ENCODE measurements around the gene ZNRF1.

DNA sequence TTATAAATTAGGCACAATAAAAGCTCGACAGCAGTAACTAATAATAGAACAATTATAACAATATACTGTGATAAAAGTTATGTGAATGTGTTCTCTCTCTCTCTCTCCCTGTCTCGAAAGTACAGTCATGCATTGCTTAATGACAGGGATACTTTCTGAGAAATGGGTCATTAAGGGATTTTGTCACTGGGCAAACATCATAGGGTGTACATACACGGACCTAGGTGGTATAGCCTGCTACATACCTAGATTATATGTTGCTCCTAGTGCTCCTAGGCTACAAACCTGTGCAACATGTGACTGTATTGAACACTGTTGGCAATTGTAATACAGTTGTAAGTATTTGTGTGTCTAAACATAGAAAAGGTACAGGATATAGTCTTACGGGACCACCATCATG is 6.9 kb downstream of the ZNRF1 start:
- TF ChIP-seq IKZF1 (conservative IDR thresholded peaks at IDR 0.05) = no peak
- TF ChIP-seq ZNF274 (IDR thresholded peaks at IDR 0.05; ENCODE audit: insufficient read depth, insufficient read length) = no peak
- TF ChIP-seq POLR2A (IDR thresholded peaks at IDR 0.05; ENCODE audit: low read depth, low read length) = no peak
- no peak for TF ChIP-seq SRF (IDR thresholded peaks at IDR 0.05; ENCODE audit: low read depth in 2 of 2, low read length in 2 of 2)
- no peak for TF ChIP-seq JUND (IDR thresholded peaks at IDR 0.05; ENCODE audit: low read depth, low read length)

Data from GM12878 (cell line).